GM23338 (cell line): ENCODE data around the gene DNAJB8. TPM values are rescaled to one million over a fixed set of nuclear protein-coding genes. Genes with fewer than 3 reads are reported as not detected.

ENCODE experiments used
- ATAC-seq: fragments of 200-7000 bp; cut with Tn5 transposase; 3 replicates; pipeline ENCODE4 v1.9.1; 2020
- DNase-seq: peaks from one replicate; pipeline ENCODE4 v3.0.0-alpha.2; 2015; ENCODE audit warnings: low spot score
- H2AFZ ChIP-seq: fragments of 200-600 bp; sonication (generic); 2 replicates; pipeline ENCODE4 v1.8.0; 2016; ENCODE audit warnings: antibody characterized with exemption, mild to moderate bottlenecking, moderate library complexity
- H3F3A ChIP-seq: fragments of 200-600 bp; sonication (generic); replicated peaks from 2 replicates; pipeline ENCODE4 v1.8.0; 2017; ENCODE audit warnings: antibody characterized with exemption, mixed run types, low read depth
- H3K27ac ChIP-seq: fragments of 200-600 bp; sonication (generic); 2 replicates; pipeline ENCODE4 v1.6.1; 2016; ENCODE audit warnings: low read depth
- H3K27me3 ChIP-seq: fragments of 200-600 bp; sonication (generic); 2 replicates; pipeline ENCODE4 v1.8.0; 2016; ENCODE audit warnings: mild to moderate bottlenecking, mixed run types, moderate library complexity; ENCODE audit not compliant: insufficient read depth
- H3K36me3 ChIP-seq: fragments of 200-600 bp; sonication (generic); 2 replicates; pipeline ENCODE4 v1.8.0; 2016; ENCODE audit warnings: mild to moderate bottlenecking; ENCODE audit not compliant: insufficient read depth
- H3K4me1 ChIP-seq: fragments of 200-600 bp; sonication (generic); 2 replicates; pipeline ENCODE4 v1.8.0; 2016; ENCODE audit warnings: mild to moderate bottlenecking, moderate library complexity; ENCODE audit not compliant: insufficient read depth
- H3K4me2 ChIP-seq: fragments of 200-600 bp; sonication (generic); 2 replicates; pipeline ENCODE4 v1.7.1; 2017; ENCODE audit warnings: mixed run types
- H3K4me3 ChIP-seq: fragments of 200-600 bp; sonication (generic); 2 replicates; pipeline ENCODE4 v1.6.1; 2016; ENCODE audit warnings: mixed run types
- H3K79me2 ChIP-seq: fragments of 200-600 bp; sonication (generic); replicated peaks from 2 replicates; pipeline ENCODE4 v1.8.0; 2017; ENCODE audit warnings: mild to moderate bottlenecking; ENCODE audit not compliant: insufficient read depth
- H3K9me2 ChIP-seq: fragments of 200-600 bp; sonication (generic); 2 replicates; pipeline ENCODE4 v1.8.0; 2017; ENCODE audit not compliant: insufficient read depth
- H4K20me1 ChIP-seq: fragments of 200-600 bp; sonication (generic); replicated peaks from 2 replicates; pipeline ENCODE4 v1.8.0; 2017; ENCODE audit warnings: mild to moderate bottlenecking; ENCODE audit not compliant: insufficient read depth
- H3K27ac Mint-ChIP-seq: 2 replicates; pipeline ENCODE4 v1.8.0; 2020; ENCODE audit warnings: inconsistent platforms, mild to moderate bottlenecking, moderate library complexity, mixed read lengths
- H3K27me3 Mint-ChIP-seq: 3 replicates; pipeline ENCODE4 v1.8.0; 2022; ENCODE audit warnings: low read depth, mild to moderate bottlenecking, moderate library complexity, mixed read lengths, inconsistent platforms; ENCODE audit not compliant: insufficient read depth, poor library complexity
- H3K36me3 Mint-ChIP-seq: 3 replicates; pipeline ENCODE4 v1.8.0; 2021; ENCODE audit warnings: low read depth, mild to moderate bottlenecking, inconsistent platforms, moderate library complexity, mixed read lengths
- H3K4me1 Mint-ChIP-seq: 3 replicates; pipeline ENCODE4 v1.8.0; 2020; ENCODE audit warnings: mild to moderate bottlenecking, inconsistent platforms, mixed read lengths
- H3K4me3 Mint-ChIP-seq: 3 replicates; pipeline ENCODE4 v1.8.0; 2021; ENCODE audit warnings: moderate library complexity, mild to moderate bottlenecking, inconsistent platforms, mixed read lengths
- H3K9me3 Mint-ChIP-seq: 3 replicates; pipeline ENCODE4 v1.8.0; 2020; ENCODE audit warnings: moderate library complexity, mild to moderate bottlenecking, inconsistent platforms, mixed read lengths
- CREB1 ChIP-seq: fragments of 250-450 bp; sonication (Bioruptor Pico); IDR thresholded peaks from 2 replicates; pipeline ENCODE4 v1.5.0; 2020; ENCODE audit warnings: low read depth, mild to moderate bottlenecking, moderate library complexity
- EZH2 ChIP-seq: fragments of 200-600 bp; sonication (generic); IDR thresholded peaks from one replicate; pipeline ENCODE4 v1.8.0; 2017; ENCODE audit warnings: antibody characterized with exemption, mild to moderate bottlenecking, low read depth; ENCODE audit not compliant: unreplicated experiment
- EZH2phosphoT487 ChIP-seq: fragments of 200-600 bp; sonication (generic); IDR thresholded peaks from one replicate; pipeline ENCODE4 v1.8.1; 2018; ENCODE audit warnings: antibody characterized with exemption; ENCODE audit not compliant: unreplicated experiment
- JUNB ChIP-seq: IDR thresholded peaks from one replicate; pipeline ENCODE4 v1.6.1; 2016; ENCODE audit warnings: antibody characterized with exemption; ENCODE audit not compliant: unreplicated experiment
- STAT1 ChIP-seq: IDR thresholded peaks from one replicate; pipeline ENCODE4 v1.6.1; 2016; ENCODE audit warnings: antibody characterized with exemption; ENCODE audit not compliant: unreplicated experiment
- ZNF114 ChIP-seq: fragments of 250-450 bp; sonication (Bioruptor Pico); IDR thresholded peaks from 2 replicates; pipeline ENCODE4 v1.5.0; 2020; ENCODE audit warnings: mild to moderate bottlenecking, moderate library complexity
- ZNF331 ChIP-seq: fragments of 250-450 bp; sonication (Bioruptor Pico); IDR thresholded peaks from 2 replicates; pipeline ENCODE4 v1.5.0; 2020; ENCODE audit warnings: low read depth, mild to moderate bottlenecking, moderate library complexity
- polyA plus RNA-seq: library from polyadenylated mRNA; unstranded; fragments of >200 nt; fragmentation: Nextera tagmentation; extraction: Ambion mirVana; gene quantifications from 2 replicates; pipeline ENCODE4 v1.2.1, GENCODE V29; 2016
- total RNA-seq: library from RNA; depleted of rRNA; stranded (reverse); fragments of >200 nt; shearing (Covaris generic); gene quantifications from 2 replicates; pipeline ENCODE4 v1.2.3, GENCODE V29; 2014
- TF ChIP-seq, protein P1 (sequence below), 2 experiments: fragments of 200-600 bp in 1 of 2; sonication (generic) in 1 of 2; conservative IDR thresholded peaks; 2 replicates each; pipeline versions ENCODE4 v1.5.1 to v1.6.1; 2016 to 2017; ENCODE audit warnings: antibody characterized with exemption in 2 of 2, low read depth in 2 of 2, mild to moderate bottlenecking in 2 of 2, moderate library complexity in 1 of 2
- TF ChIP-seq, protein P2 (sequence below): IDR thresholded peaks from 2 replicates; pipeline ENCODE4 v1.6.1; 2016; ENCODE audit warnings: antibody characterized with exemption

The DNAJB8 gene
- total and polyA plus RNA-seq, 2 experiments from 2014 or later, result not detected

DNA sequence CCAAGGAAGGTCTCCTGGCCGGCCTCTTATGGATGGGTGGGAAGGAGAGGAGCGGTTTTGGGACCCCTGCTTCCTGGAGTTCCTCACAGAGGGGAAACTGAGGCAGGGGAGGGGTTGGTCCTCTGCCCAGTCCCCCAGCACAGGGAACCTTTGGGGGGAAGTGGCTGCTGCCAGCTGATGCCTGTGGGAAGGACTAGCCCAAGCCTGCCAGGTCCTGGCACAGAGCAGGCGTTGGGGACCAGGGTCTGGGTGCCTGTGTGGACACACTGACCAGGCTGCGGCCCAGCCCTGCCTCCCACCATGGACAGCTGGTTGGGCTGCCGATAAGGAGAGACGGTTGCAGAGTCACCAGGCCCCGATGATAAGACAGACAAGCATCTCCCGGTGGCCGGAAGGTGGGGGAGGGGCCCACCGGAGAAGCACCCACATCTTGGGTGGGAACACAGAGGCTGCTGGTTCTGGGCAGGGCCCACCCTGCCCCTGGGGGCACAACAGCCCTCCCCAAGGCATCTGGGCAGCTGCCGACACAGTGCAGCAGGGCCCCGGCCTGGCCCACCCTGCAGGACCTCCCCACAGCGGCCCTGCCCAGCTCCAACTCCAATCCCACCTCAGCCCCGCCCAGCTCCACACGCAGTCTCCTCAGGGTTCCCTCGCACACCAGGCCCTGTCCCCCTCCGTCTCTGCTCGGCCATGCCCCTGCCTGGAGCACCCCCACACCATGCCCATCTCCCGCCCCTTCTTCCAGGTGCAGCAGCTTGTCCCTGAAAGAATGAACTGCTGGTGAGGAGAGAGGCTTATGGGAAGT lies 50.7 kb downstream of the DNAJB8 start:
- no peak for TF ChIP-seq STAT1
- TF ChIP-seq ZNF331 (CRISPR knock-in tag), result no peak
- no peak for TF ChIP-seq CREB1 (CRISPR knock-in tag)
- TF ChIP-seq, protein P1, sequence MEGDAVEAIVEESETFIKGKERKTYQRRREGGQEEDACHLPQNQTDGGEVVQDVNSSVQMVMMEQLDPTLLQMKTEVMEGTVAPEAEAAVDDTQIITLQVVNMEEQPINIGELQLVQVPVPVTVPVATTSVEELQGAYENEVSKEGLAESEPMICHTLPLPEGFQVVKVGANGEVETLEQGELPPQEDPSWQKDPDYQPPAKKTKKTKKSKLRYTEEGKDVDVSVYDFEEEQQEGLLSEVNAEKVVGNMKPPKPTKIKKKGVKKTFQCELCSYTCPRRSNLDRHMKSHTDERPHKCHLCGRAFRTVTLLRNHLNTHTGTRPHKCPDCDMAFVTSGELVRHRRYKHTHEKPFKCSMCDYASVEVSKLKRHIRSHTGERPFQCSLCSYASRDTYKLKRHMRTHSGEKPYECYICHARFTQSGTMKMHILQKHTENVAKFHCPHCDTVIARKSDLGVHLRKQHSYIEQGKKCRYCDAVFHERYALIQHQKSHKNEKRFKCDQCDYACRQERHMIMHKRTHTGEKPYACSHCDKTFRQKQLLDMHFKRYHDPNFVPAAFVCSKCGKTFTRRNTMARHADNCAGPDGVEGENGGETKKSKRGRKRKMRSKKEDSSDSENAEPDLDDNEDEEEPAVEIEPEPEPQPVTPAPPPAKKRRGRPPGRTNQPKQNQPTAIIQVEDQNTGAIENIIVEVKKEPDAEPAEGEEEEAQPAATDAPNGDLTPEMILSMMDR (conservative IDR thresholded peaks at IDR 0.05; ENCODE audit: low read depth in 2 of 2), result no peak
- TF ChIP-seq EZH2phosphoT487, result no peak
- TF ChIP-seq, protein P2, sequence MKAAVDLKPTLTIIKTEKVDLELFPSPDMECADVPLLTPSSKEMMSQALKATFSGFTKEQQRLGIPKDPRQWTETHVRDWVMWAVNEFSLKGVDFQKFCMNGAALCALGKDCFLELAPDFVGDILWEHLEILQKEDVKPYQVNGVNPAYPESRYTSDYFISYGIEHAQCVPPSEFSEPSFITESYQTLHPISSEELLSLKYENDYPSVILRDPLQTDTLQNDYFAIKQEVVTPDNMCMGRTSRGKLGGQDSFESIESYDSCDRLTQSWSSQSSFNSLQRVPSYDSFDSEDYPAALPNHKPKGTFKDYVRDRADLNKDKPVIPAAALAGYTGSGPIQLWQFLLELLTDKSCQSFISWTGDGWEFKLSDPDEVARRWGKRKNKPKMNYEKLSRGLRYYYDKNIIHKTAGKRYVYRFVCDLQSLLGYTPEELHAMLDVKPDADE, result no peak
- TF ChIP-seq ZNF114 (CRISPR knock-in tag), result no peak
- no peak overlapping the region for H3K27ac ChIP-seq
- Mint-ChIP-seq H3K4me1 (peaks cover 32% of the 10 kb centered on the region), H3K27ac (no peak overlapping the region), H3K4me3 (no peak overlapping the region), H3K27me3 (peaks cover 25% of the 10 kb centered on the region), H3K9me3 (no peaks in the 10 kb centered on the region; the same call in 1 of the 3 replicates), H3K36me3 (no peaks in the 10 kb centered on the region; the same call in 2 of the 3 replicates)
- no peaks in the 10 kb centered on the region for H3F3A ChIP-seq
- ATAC-seq, result no peak
- H4K20me1 ChIP-seq, result no peaks in the 10 kb centered on the region
- no peak for DNase-seq
- peaks cover 12% of the 10 kb centered on the region for H3K4me1 ChIP-seq
- H3K36me3 ChIP-seq, result no peaks in the 10 kb centered on the region
- H3K4me3 ChIP-seq, result no peak overlapping the region
- H3K79me2 ChIP-seq, result no peaks in the 10 kb centered on the region
- no peaks in the 10 kb centered on the region for H3K9me2 ChIP-seq
- H2AFZ ChIP-seq, result no peak overlapping the region
- H3K27me3 ChIP-seq, result no peaks in the 10 kb centered on the region
- no peak overlapping the region for H3K4me2 ChIP-seq

DNA sequence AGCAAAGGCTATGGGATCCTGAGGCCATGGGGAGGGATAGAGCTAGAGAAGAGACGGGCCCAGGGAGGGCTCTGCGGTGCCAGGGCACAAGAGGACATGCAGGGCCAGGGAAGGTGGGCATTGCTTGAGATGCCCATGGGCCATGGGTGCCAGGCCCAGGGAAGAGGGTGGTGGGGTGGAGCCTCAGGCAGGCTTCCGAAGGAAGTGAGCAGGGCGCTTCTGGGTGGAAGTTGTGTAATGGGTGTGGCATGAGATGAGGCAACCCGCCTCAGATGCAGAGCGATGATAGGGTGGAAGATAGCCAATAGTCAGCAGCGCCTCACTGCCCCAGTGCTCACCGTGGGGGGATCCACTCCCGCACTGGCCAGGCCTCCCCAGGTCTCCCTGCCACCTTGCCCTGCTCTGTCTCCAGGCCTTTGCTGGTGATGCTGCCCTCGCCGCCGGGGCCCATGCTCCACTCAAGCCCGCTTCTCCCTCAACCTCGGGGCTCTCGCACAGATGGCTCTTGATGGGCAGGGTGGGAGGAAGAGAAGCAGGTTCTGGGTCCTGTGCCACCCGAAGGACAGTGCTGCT lies 51.4 kb downstream of the DNAJB8 start:
- no peaks in the 10 kb centered on the region; the same call in 1 of the 3 replicates for H3K9me3 Mint-ChIP-seq
- Histone ChIP-seq H3K79me2 (no peaks in the 10 kb centered on the region), H3K4me3 (no peak overlapping the region), H3K36me3 (no peaks in the 10 kb centered on the region), H3F3A (no peaks in the 10 kb centered on the region), H3K4me2 (no peak overlapping the region), H3K27me3 (no peaks in the 10 kb centered on the region), H4K20me1 (no peaks in the 10 kb centered on the region), H3K9me2 (no peaks in the 10 kb centered on the region), H3K27ac (no peak overlapping the region), H3K4me1 (peaks cover 12% of the 10 kb centered on the region), H2AFZ (no peak overlapping the region)
- H3K4me3 Mint-ChIP-seq, result no peak overlapping the region
- no peaks in the 10 kb centered on the region; the same call in 2 of the 3 replicates for H3K36me3 Mint-ChIP-seq
- ATAC-seq (no peak), DNase-seq (no peak)
- no peak overlapping the region for H3K27ac Mint-ChIP-seq
- peaks cover 32% of the 10 kb centered on the region for H3K4me1 Mint-ChIP-seq
- peaks cover 25% of the 10 kb centered on the region for H3K27me3 Mint-ChIP-seq
- TF ChIP-seq EZH2phosphoT487, result no peak
- TF ChIP-seq STAT1, result no peak
- no peak for TF ChIP-seq EZH2
- TF ChIP-seq, protein P2, result no peak
- no peak for TF ChIP-seq JUNB
- no peak for TF ChIP-seq ZNF331 (CRISPR knock-in tag)
